Measurements from ENCODE around the gene P4HTM. TPM values are rescaled to one million over a fixed set of nuclear protein-coding genes. Genes with fewer than 3 reads are reported as not detected.

Gene P4HTM
- polyA plus RNA-seq, 3 donors, result 39.1 to 42.3 (median 41.2) TPM

GRCh38 chr3:48982686-48983085 lies 7.4 kb upstream of the P4HTM start:
- DNase-seq (ENCODE audit: low read depth in 3 of 3, low spot score in 2 of 3), result no peak

GRCh38 chr3:48983096-48983495 lies 6.9 kb upstream of the P4HTM start:
- no peak for DNase-seq (ENCODE audit: low read depth in 3 of 3, low spot score in 2 of 3)

GRCh38 chr3:48984663-48985062 lies 5.4 kb upstream of the P4HTM start:
- no peak for DNase-seq (ENCODE audit: low read depth in 3 of 3, low spot score in 2 of 3)

- no peak for DNase-seq (ENCODE audit: low read depth in 3 of 3, low spot score in 2 of 3)
These were observed 4.1 kb upstream of the P4HTM start for GRCh38 chr3:48985831-48986376.

GRCh38 chr3:48989126-48989795 lies 780 bp upstream of the P4HTM start:
- DNase-seq (ENCODE audit: low read depth in 3 of 3, low spot score in 2 of 3), result no peak

- no peak for DNase-seq (ENCODE audit: low read depth in 3 of 3, low spot score in 2 of 3)
These were observed 812 bp downstream of the P4HTM start for GRCh38 chr3:48990636-48991469.

- DNase-seq (ENCODE audit: low read depth in 3 of 3, low spot score in 2 of 3), result no peak
These were observed 2.0 kb downstream of the P4HTM start for GRCh38 chr3:48991851-48992545.

- DNase-seq (ENCODE audit: low read depth in 3 of 3, low spot score in 2 of 3), result no peak
These were observed 3.8 kb downstream of the P4HTM start for GRCh38 chr3:48993834-48994233.

- no peak for DNase-seq (ENCODE audit: low read depth in 3 of 3, low spot score in 2 of 3)
These were observed 6.6 kb downstream of the P4HTM start for GRCh38 chr3:48996640-48997039.

- DNase-seq (ENCODE audit: low read depth in 3 of 3, low spot score in 2 of 3), result no peak
These were observed 7.1 kb downstream of the P4HTM start for GRCh38 chr3:48997102-48997635.

GRCh38 chr3:48997714-48998637 lies 7.9 kb downstream of the P4HTM start:
- no peak for DNase-seq (ENCODE audit: low read depth in 3 of 3, low spot score in 2 of 3)

- DNase-seq (ENCODE audit: low read depth in 3 of 3, low spot score in 2 of 3), result no peak
These were observed 9.2 kb downstream of the P4HTM start for GRCh38 chr3:48999085-48999858.

GRCh38 chr3:49001155-49001554 lies 11.1 kb downstream of the P4HTM start:
- no peak for DNase-seq (ENCODE audit: low read depth in 3 of 3, low spot score in 2 of 3)

GRCh38 chr3:49004352-49005302 lies 14.6 kb downstream of the P4HTM start:
- no peak for DNase-seq (ENCODE audit: low read depth in 3 of 3, low spot score in 2 of 3)

- DNase-seq (ENCODE audit: low read depth in 3 of 3, low spot score in 2 of 3), result no peak
These were observed 15.3 kb downstream of the P4HTM start for GRCh38 chr3:49005303-49005680.

- DNase-seq (ENCODE audit: low read depth in 3 of 3, low spot score in 2 of 3), result no peak
These were observed 16.0 kb downstream of the P4HTM start for GRCh38 chr3:49005998-49006397.

GRCh38 chr3:49006408-49007067 lies 16.5 kb downstream of the P4HTM start:
- DNase-seq (ENCODE audit: low read depth in 3 of 3, low spot score in 2 of 3), result no peak

All from right renal cortex interstitium (tissue), 3 donors.